Thyroid gland (tissue), 4 donors: ENCODE results near the gene PCDHGA11.

ENCODE experiments used
- POLR2A ChIP-seq, 2 donors: fragments of 450-650 bp; IDR thresholded peaks; one replicate each; pipeline ENCODE4 v1.6.1; 2017; ENCODE audit warnings: antibody characterized with exemption in 2 of 2, mild to moderate bottlenecking in 2 of 2, moderate library complexity in 1 of 2
- TF ChIP-seq, protein P1 (sequence below), 6 experiments: fragments of 200-600 bp in 3 of 6; fragments of 450-650 bp in 3 of 6; sonication (generic) in 3 of 6; IDR thresholded peaks; one replicate each; pipeline ENCODE4 v1.5.1; 2016 to 2019; ENCODE audit warnings: antibody characterized with exemption in 6 of 6, mild to moderate bottlenecking in 2 of 6, inconsistent platforms in 1 of 6, moderate library complexity in 1 of 6

DNA sequence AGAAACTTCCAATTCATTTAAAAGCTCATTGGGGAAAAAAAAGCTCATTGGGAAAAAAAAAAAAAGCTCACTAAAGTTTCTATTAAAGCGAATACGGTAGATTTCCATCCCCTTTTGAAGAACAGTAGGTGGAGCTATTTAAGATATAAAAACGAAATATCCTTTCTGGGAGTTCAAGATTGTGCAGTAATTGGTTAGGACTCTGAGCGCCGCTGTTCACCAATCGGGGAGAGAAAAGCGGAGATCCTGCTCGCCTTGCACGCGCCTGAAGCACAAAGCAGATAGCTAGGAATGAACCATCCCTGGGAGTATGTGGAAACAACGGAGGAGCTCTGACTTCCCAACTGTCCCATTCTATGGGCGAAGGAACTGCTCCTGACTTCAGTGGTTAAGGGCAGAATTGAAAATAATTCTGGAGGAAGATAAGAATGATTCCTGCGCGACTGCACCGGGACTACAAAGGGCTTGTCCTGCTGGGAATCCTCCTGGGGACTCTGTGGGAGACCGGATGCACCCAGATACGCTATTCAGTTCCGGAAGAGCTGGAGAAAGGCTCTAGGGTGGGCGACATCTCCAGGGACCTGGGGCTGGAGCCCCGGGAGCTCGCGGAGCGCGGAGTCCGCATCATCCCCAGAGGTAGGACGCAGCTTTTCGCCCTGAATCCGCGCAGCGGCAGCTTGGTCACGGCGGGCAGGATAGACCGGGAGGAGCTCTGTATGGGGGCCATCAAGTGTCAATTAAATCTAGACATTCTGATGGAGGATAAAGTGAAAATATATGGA, 9.7 kb downstream of the PCDHGA11 start, which contains the start of gene PCDHGA12:
- TF ChIP-seq, protein P1, sequence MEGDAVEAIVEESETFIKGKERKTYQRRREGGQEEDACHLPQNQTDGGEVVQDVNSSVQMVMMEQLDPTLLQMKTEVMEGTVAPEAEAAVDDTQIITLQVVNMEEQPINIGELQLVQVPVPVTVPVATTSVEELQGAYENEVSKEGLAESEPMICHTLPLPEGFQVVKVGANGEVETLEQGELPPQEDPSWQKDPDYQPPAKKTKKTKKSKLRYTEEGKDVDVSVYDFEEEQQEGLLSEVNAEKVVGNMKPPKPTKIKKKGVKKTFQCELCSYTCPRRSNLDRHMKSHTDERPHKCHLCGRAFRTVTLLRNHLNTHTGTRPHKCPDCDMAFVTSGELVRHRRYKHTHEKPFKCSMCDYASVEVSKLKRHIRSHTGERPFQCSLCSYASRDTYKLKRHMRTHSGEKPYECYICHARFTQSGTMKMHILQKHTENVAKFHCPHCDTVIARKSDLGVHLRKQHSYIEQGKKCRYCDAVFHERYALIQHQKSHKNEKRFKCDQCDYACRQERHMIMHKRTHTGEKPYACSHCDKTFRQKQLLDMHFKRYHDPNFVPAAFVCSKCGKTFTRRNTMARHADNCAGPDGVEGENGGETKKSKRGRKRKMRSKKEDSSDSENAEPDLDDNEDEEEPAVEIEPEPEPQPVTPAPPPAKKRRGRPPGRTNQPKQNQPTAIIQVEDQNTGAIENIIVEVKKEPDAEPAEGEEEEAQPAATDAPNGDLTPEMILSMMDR (IDR thresholded peaks at IDR 0.05): peak in 4 of 6 experiments; percentile 26 to 59 (median 43)
- TF ChIP-seq POLR2A (IDR thresholded peaks at IDR 0.05): no peak
